Activated T-cell treated with anti-CD3 and anti-CD28 coated beads for 24 hours (primary cell): ENCODE data around the gene MBNL2.

Experiments used
- DNase-seq: peaks from one replicate; pipeline ENCODE4 v3.0.0-alpha.2; 2020; ENCODE audit warnings: low read depth

Gene MBNL2

DNA sequence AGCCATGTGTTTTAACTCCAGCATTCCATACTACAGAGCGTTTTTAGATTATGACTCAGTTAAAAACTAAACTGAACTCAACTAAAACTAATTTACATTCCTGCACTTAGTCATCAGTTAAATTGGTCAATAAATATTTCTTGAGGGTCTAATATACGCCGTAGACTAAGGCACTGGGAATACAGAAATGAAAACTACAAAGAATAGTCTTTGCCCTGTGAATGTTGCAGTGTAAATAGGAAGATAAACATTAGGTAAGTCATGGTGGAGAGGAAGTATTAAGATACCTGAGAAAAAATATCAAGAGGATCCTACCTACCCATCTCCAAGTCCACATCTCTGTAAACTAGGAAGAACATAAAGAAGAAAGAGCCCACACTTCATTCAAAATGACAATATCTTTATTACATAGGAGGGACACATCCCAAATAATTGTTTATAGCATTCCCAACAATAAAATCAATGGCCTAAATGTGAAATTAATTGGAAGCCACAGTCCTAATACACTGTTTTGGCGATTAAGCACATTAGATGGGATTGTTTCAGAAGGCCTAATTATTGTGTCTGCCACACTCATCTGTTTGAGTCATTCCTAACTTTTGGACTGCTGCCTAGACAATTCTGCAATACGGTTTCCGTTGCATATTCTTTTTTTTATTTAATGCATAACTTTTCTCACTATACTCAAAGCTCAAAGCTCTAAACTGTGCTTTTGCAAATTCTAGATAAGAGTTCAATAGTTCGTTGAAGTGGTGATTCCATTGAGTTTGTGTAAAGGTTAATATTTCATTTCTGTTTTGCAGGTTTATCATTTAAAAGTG lies 52.9 kb downstream of the MBNL2 start:
- no peak for DNase-seq

DNA sequence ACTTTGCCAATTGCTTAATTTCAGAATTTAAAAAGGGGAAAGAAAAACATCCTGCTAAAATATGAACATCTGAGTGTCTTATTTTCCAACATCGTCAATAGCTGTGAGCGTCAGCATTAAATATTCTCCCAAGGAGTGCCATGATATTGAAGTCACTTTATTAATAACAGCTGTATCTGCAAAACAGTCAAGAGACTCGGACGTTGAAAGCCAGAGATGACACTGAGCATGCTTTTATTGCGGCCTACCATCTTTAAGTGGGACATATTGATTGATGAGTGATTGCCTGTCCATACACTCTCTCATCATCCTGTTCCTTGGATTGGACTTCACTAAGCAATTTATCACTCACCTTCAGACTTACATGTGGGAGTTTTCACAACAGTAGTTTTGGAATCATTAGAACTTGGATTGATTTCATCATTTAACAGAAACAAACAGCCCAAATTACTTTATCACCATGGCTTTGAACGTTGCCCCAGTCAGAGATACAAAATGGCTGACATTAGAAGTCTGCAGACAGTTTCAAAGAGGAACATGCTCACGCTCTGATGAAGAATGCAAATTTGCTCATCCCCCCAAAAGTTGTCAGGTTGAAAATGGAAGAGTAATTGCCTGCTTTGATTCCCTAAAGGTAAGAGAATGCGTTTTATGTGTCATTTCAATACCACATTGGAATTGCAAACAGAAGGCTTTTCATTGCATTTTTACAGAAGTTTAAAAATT lies 53.8 kb downstream of the MBNL2 start:
- DNase-seq, result no peak

- DNase-seq, result no peak
These were observed 54.7 kb downstream of the MBNL2 start for GRCh38 chr13:97276862-97277269.

GRCh38 chr13:97278435-97279411 lies 56.6 kb downstream of the MBNL2 start:
- no peak for DNase-seq

GRCh38 chr13:97279913-97280312 lies 57.8 kb downstream of the MBNL2 start:
- no peak for DNase-seq

GRCh38 chr13:97280478-97280877 lies 58.3 kb downstream of the MBNL2 start:
- DNase-seq, result no peak

GRCh38 chr13:97281028-97281427 lies 58.9 kb downstream of the MBNL2 start:
- DNase-seq, result no peak

- no peak for DNase-seq
These were observed 60.6 kb downstream of the MBNL2 start for GRCh38 chr13:97282705-97283104.

- DNase-seq, result no peak
These were observed 61.8 kb downstream of the MBNL2 start for GRCh38 chr13:97283888-97284287.

DNA sequence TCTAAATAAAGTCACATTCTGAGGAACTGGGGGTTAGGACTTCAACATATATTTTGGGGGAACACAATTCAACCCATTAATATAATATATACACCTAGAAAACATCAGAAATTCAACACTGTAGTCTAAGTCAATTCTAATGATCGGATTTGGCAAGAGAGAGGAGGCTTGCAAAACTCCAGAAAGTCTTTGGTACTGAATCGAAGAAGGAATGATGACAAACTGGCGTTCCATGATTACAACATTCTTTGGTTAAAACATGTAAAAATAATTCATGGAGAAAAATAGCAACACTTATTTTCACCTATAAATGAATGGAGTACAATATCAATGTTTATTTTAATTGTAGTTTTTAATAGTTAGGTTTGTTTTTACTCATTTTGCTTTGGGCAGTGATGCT lies 62.4 kb downstream of the MBNL2 start:
- DNase-seq, result no peak

GRCh38 chr13:97285221-97285955 lies 63.3 kb downstream of the MBNL2 start:
- no peak for DNase-seq

DNA sequence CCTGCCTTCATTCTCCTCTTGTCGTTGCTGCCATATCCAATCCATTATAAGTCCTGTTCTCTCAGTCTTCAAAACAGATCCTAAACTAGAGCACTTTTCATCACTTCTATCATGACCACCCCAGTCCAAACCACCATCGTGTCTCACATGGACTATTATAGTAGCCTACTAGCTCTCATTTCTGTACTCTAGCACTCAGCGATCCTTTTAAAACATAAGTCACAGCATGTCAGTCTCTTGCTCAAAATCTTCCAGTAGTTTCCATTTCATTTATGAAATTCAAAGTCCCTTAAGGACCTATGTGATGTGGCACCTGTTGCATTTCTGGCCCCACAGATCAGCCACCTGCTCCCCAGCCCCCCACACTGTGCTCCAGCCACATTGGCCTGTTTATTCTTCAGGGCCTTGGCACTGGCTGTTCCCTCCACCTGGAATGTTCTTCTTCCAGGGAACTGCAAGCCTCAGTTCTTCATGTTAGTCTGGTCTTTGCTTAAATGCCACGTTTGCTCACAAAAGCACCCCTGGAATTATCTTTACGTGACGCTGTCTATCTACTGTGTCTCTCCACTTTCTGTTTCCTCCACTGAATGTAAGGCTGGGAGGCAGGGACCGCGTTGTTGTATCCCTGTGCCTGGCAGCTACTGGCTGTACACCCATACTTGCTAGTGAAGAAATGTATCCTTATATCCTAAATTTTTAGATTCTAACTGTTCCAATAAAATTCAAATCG lies 64.3 kb downstream of the MBNL2 start:
- no peak for DNase-seq

DNA sequence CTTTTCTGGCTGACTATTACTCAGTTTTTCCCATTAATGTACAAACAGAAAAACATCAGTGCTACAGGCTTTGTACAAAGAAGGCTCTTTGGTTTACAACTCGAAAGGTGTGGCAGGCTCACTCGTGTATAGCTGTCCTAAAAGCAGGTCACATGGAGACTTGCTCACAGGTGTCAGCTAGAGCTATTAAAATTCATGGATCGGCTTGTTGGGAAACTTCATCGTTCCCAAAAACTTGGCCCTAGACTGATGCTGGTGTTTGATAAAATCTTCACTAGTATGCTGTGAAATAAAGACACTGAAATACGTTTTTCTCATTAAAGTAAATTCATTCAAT lies 64.9 kb downstream of the MBNL2 start:
- no peak for DNase-seq

- no peak for DNase-seq
These were observed 66.4 kb downstream of the MBNL2 start for GRCh38 chr13:97288486-97288900.

- no peak for DNase-seq
These were observed 67.6 kb downstream of the MBNL2 start for GRCh38 chr13:97289514-97290298.

DNA sequence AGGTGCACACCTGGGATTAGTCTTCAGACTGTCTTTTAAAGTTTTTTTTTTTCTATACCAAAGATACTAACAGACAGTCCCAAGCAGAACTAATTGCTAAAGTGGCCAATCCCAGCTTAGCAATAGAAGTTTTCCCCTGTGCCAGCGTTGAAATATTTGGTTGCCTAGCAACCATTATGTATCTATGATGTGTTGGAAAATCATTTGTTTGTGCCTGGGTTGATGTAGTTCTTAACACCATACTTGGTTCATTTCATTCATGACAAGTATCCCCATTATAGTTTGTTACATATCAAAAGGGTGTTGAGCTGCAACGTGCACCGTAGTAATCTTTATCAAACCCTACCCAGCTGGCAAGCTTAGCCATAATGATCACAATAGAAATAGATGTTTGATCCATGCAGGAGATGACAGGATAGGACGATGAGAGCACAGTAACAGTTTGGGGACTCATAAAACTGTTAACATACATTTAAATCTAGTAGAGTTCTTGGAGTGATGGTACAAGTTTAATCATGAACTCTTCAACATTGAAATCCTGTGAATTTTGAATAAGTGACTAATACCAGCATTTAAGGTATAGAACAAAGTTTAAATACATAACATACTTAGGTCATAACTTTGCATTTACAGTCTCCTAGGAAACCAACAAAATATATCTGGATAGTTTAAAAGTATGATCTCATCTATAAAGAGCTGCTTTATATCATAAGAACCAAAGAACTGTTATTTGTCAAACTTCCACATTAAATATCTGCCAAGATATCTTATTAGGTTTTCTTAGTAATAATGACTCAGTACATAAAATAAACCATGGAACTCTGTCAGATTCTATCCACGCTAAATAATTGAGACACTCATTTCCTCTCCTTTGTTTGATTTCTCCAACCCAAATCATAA lies 73.4 kb downstream of the MBNL2 start:
- DNase-seq, result no peak

GRCh38 chr13:97296740-97297139 lies 74.6 kb downstream of the MBNL2 start:
- DNase-seq, result no peak

GRCh38 chr13:97298816-97299215 lies 76.7 kb downstream of the MBNL2 start:
- DNase-seq, result no peak

GRCh38 chr13:97300871-97301270 lies 78.7 kb downstream of the MBNL2 start:
- no peak for DNase-seq
